Measurements from ENCODE around the gene CD36.
"Not testable (repeated sequence)": the region's sequence is repeated elsewhere in the genome, so short reads cannot be mapped to it uniquely, and the experiment has no call there.

The CD36 gene

GRCh38 chr7:80656029-80656428 is 17.6 kb downstream of the CD36 start:
- DNase-seq, result no peak

- DNase-seq, result no peak
Measured at GRCh38 chr7:80659120-80660055, 20.9 kb downstream of the CD36 start.

DNA sequence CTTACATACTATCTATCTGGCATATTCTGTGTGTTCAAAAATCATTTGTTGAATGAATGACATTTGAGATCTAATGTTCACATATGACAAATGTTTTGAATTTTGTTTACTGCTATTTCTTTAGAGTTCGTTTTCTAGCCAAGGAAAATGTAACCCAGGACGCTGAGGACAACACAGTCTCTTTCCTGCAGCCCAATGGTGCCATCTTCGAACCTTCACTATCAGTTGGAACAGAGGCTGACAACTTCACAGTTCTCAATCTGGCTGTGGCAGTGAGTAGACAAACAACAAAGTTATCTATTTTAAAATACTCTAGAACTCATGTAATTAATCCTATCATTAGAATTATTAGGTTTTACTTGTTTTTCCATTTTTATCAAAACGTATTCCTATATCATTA is 22.5 kb downstream of the CD36 start:
- DNase-seq, result no peak

- no peak for DNase-seq
Measured at GRCh38 chr7:80661729-80662128, 23.3 kb downstream of the CD36 start.

- no peak for DNase-seq
Measured at GRCh38 chr7:80662252-80662651, 23.8 kb downstream of the CD36 start.

GRCh38 chr7:80665526-80665925 is 27.1 kb downstream of the CD36 start:
- no peak for DNase-seq

DNA sequence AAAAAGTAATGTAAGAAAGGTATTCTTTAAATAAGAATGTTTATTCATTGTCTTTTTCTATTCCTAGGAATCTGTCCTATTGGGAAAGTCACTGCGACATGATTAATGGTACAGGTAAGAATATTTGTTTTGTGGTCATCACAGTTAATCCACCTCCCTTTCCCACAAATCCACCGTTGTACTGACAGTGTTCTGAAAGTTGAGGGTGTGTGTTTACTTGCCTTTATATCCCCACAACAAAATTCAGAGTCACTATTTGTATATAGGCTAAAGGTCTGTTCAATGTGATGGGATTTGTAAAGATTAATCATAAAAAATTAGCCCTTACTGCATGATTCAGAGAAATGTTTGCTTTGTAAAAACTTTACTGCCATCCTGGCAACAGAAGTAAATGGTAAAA is 27.9 kb downstream of the CD36 start:
- no peak for DNase-seq

GRCh38 chr7:80669367-80669766 is 30.9 kb downstream of the CD36 start:
- not testable (repeated sequence) for DNase-seq

GRCh38 chr7:80671744-80672143 is 33.3 kb downstream of the CD36 start:
- no peak for DNase-seq

DNA sequence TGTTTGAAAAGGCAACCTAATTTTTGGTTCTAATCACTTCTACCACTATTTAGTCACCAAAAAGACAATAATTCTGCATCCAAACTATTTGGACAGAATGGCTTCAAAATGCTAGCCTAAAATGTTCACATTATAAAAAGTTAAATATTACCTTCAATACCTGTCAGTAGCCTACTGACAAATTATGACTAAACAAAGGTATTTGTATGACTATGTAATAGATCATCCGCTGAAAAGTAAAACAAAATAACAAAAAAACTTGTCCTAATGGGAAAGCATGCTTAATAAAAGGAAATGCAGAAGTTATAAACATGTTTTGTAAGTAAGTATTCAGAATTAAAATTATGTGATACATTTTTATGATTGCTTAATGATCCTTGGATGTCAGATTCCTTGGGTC is 36.6 kb downstream of the CD36 start:
- no peak for DNase-seq

GRCh38 chr7:80676404-80676803 is 38.0 kb downstream of the CD36 start:
- DNase-seq, result no peak

- DNase-seq, result no peak
Measured at GRCh38 chr7:80677629-80678028, 39.2 kb downstream of the CD36 start.

- no peak for DNase-seq
Measured at GRCh38 chr7:80678707-80679106, 40.3 kb downstream of the CD36 start.

GRCh38 chr7:80679921-80680907 is 41.8 kb downstream of the CD36 start:
- no peak for DNase-seq

DNA sequence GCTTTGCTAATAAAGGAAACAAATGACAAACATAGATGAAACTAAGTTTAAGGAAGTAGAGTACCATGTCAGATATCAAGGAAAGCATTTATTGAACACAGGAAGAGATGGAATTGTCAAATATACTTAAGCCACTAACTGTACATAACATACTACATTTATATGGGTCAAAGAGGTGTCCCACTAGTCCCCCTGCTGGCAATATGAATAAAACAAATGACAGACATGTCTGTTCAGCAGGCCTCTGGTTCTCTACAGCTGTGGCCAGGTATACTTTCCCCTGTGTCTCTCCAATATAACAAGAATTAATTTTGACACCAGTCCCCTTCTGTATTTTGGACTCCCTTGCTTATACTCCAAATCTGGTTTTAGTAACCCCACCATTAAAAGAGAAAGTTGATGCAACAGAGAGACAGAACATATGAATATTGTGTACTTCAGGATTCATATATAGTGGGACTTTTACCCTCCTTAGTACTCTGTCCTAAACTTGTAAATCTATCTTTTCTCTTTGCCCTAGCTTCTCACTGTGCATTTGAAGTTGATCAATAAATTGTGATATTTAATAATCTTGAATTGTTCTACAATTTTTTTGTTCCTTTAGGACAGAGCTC is 42.9 kb downstream of the CD36 start:
- DNase-seq, result no peak

DNA sequence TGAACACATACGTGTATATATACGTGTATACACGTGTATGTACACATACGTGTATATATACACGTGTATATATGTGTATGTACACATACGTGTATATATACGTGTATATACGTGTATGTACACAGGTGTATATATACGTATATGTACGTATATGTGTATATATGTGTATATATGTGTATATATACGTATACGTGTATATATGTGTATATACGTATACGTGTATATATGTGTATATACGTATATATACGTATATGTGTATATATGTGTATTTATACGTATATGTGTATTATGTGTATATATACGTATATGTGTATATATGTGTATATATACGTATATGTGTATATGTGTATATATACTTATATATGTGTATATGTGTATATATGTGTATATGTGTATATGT is 44.3 kb downstream of the CD36 start:
- DNase-seq, result no peak

- no peak for DNase-seq
Measured at GRCh38 chr7:80686576-80686975, 48.1 kb downstream of the CD36 start.

GRCh38 chr7:80699045-80699638 is 60.7 kb downstream of the CD36 start:
- DNase-seq, result no peak

DNA sequence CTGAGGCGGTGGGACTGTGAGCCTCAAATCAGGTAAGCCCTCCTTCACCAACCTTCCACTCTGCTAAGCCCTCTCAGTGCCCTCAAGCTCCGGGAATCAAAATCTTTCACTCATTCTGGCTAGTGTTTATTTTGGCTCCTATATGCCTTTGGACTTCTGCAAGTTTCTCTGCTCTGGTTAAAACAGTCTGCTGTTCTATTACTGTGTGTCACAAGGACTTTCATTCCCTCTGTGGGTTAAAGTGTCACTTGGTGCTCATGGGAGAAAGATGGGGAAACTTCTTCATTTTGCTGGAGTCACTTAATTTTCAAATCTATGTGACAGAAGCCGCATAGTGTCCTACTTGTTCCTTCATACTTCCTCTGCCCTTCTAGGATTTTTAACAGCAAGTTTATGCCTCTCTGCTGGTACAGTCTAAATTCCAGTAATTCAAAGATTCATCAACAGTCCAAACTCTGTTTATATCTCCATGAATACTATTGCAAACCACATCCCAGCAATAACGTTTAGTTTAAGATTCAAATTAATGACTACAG is 61.3 kb downstream of the CD36 start:
- DNase-seq, result no peak

- DNase-seq, result no peak
Measured at GRCh38 chr7:80703272-80703671, 64.8 kb downstream of the CD36 start.

- no peak for DNase-seq
Measured at GRCh38 chr7:80705130-80705781, 66.8 kb downstream of the CD36 start.

GRCh38 chr7:80707318-80707717 is 68.9 kb downstream of the CD36 start:
- no peak for DNase-seq
